NCI-H2081 (cell line): Measurements from ENCODE around the gene SLC13A3.

Experiments
- DNase-seq, 2 experiments: peaks; one replicate each; lab custom pipeline; 2025; lab: John Stamatoyannopoulos, UW

SLC13A3 gene

GRCh38 chr20:46652699-46653098 lies 1.4 kb upstream of the SLC13A3 start:
- no peak for DNase-seq

GRCh38 chr20:46650575-46651090 lies 626 bp downstream of the SLC13A3 start:
- DNase-seq = no peak

DNA sequence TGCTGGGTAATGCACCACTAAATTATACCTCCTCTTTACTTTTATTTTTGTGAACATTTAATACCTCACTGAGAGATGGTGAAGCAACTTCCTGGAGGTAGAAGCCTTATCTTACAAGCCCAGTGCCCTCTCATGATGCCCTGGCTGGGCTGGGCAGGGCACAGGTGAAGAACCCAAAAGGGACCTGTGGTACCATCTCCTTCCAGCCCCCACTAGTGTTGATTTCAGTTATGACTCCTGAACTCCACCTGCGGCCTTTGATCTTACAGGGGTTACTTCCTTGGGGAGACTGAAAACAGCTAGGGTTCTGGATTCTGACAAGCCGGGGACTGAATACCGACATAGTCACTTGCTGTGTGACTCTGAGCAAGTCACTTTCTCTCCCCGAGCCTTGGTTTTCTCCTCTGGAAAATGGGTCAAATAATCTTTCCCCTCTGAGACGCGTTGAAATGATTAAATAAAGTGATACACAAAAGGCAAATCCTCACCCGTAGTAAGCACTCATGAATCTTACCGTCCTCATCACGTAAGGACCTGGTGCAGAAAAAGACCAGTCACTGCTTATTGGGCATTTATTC lies 1.2 kb downstream of the SLC13A3 start:
- no peak for DNase-seq

DNA sequence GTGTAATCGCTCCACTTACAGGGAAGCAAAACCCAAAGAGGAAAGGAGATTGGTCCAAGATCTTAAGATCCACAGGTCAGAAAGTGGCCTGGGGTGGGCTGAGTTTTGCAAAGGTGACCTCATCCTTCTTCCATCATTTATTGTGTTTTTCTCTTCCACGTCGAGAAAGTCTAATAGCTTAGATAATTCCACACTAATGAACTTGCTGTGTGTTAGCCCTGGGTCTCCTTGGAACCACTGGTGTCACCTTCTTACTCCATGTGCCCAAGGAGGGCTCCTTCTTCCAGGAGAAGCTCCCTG lies 1.7 kb downstream of the SLC13A3 start:
- DNase-seq = no peak

DNA sequence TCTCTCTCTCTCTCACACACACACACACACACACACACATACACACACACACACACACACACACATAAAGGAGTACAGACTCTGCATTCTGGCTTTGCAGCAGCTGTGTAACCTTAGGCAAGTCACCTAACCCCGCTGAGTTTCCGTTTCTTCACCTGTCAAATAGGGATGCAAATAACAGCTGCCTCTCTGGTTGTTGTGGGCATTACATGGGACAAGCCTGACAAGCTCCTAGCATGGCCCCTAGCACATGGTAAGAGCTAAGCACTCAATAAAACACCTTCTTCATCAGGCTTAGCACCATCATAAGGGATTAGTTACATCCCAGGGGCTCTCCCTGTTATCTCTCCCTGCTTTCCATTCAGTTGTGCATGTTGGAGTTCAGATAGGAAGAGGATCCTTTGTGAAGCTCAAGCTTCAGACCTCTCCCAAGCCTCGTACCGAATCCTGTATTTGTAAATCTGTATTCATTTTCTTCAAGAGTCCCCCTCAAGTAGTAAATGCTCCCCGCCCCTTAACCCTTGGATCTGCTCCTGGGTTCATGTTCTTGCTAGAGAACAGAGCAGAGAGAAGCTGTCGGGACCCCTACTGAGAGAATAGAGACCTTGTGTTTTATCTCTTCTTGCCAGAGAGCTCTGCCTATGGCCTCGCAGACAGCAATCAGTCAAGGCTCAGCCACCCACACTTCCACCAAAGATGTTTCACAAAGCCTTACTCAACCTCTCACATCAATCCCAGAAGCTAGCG lies 2.2 kb downstream of the SLC13A3 start:
- no peak for DNase-seq

- no peak for DNase-seq
Observed at GRCh38 chr20:46647469-46647868, 3.8 kb downstream of the SLC13A3 start.

GRCh38 chr20:46646659-46647380 lies 4.4 kb downstream of the SLC13A3 start:
- DNase-seq = no peak

- DNase-seq = no peak
Observed at GRCh38 chr20:46646122-46646521, 5.1 kb downstream of the SLC13A3 start.

- DNase-seq = no peak
Observed at GRCh38 chr20:46644733-46645132, 6.5 kb downstream of the SLC13A3 start.

GRCh38 chr20:46644160-46644559 lies 7.1 kb downstream of the SLC13A3 start:
- no peak for DNase-seq

DNA sequence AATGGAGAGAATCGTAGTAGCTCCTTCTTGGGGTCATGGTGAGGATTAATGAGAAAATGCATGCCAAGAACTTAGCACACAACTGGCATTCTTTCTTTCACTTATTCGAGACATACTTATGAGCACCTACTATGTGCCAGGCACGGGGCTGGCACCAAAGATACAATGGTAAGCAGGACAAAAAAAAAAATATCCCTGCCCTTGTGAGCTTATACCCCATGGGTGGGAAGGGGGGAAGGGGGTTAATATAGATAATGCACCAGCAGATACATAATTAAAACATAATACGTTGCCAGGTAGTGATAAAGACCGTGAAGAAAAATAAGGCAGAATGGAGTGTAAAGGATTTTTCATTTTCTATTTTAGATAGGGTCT lies 8.3 kb downstream of the SLC13A3 start:
- no peak for DNase-seq

DNA sequence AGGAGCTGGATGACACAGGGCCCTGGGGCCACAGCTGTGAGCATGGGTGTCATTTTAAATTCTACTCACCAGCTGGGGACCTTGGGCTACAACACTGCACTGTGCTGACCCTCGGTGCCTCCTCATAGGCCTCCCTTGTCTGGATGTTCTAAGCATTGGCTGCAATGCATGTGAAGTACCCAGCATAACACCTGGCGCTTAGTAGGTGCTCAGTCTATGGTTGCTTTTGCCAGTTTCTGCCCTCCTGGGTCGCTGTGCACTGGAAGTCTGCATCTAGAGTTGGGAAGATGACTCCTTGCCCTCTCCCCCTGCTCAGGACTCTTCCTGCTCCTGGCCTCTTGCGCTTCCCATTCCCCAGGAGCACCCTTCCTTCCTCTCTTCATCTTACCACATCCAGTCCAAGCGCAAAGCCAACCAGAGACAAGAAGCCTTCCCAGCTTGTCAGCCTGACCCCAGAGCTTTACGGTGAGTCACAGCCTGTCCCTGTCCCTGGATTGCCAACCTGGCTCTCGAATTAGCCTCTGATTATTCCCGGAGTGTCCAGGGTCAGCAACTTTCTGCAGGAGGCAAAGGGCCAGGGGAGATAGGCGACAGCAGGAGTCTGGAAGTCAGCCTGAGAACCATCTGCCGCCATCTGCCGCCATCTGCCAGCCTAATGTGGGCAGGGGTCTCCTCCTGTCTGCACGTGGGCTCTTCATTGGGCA lies 8.8 kb downstream of the SLC13A3 start:
- DNase-seq = no peak

DNA sequence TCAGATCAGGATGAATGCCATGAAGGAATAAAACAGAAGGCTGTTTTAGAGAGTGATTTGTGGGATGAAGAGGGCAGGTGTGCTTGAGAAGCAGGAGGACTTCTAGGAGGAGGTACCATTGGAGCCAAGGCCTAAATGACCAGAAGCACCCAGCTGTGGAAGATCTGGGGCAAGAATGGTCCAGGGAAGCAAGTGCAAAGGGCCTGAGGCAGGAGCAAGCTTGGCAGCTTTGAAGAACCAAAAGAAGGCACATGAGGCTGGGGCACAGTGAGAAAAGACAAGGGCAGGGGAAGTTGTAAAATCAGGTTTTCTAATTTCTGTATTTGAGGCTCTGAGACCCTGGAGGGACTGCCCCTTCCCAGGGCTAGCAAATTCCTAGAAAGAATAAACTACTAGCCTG lies 9.8 kb downstream of the SLC13A3 start:
- no peak for DNase-seq

- DNase-seq = no peak
Observed at GRCh38 chr20:46640536-46641311, 10.5 kb downstream of the SLC13A3 start.

DNA sequence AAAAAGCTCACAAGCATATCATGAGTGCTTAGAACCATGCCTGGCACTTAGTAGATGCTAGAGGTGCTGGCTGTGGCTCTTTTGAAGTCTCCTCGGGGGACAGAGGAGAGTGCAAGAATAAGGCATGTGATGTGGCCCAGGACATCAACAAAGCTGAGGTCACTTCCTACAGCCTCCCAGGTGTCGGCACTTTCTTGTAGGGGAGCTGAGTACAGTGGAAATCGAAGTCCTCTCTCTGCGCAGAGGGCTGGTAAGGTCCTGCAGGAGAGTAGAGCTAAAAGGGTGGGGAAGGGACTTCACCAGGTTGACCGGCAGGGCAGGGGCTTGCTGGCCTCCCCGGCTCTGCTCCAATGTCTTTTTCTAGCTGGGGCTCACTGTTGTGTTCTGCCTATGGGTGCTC lies 11.2 kb downstream of the SLC13A3 start:
- DNase-seq = no peak

DNA sequence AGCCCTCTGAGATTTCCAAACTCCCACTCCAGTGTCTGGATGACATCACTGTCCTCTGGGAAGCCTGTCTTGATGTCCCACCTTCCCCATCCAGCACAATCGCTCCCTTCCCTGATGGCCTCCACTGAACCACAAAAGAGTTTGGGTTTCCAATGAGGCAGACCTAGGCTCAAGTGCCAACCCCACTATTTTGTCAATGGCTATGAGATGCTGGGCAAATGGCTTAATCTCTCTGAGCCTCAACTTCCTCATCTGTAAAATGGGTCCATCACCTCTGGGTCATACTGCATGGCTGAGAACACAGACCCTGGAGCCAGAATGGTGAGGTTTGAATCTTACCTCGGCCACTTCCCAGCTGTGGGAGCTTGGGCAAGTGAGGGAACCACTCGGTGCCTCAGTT lies 11.7 kb downstream of the SLC13A3 start:
- DNase-seq = no peak

DNA sequence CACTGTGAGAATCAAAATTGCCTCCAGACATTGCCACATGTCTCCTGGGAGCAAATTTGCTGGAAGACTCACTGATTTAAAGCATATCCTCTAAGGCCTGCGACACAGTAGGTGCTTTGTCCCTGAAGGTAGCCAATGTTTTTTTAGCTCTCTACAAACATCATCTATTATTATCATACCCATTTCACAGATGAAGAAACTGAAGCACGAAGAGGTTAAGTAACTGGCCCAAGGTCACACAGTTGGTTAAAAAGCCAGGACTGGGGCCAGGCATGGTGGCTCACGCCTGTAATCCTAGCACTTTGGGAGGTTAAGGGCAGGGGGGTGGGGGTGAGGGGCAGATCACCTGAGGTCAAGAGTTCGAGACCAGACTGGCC lies 12.4 kb downstream of the SLC13A3 start:
- DNase-seq = no peak

- DNase-seq = no peak
Observed at GRCh38 chr20:46638134-46638897, 12.9 kb downstream of the SLC13A3 start.

DNA sequence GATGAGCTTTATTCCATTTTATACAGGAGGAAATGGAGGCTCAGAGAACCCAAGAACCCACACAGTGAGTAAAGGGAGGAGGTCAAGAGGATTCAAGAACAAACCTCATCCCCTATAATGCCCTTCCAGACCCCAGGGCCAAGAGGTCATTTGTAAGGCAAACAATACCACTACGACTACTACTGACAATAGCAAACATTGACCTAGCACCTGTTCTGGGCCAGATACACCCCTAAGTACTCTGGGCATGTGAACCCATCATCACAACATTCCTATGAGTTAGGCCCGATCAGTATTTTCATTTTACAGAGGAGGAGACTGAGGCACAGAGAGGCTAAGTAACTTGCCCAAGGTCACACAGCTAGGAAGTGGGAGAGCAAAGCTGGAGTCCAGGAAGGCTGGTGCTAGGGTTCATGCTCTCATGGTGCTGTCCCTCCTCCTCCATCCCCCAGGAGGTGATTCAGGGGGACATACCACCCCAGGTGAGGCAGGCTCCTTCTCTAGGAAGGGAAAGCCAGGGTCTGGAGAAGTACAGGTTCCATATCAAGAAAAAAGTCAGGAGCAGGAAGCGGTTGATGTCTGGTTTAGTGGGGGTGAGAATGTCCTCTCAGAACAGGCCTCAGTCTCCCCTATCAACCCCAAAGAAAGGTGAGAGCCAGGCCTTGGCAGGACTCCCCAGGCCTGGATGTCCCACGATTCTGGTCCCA lies 13.7 kb downstream of the SLC13A3 start:
- no peak for DNase-seq

DNA sequence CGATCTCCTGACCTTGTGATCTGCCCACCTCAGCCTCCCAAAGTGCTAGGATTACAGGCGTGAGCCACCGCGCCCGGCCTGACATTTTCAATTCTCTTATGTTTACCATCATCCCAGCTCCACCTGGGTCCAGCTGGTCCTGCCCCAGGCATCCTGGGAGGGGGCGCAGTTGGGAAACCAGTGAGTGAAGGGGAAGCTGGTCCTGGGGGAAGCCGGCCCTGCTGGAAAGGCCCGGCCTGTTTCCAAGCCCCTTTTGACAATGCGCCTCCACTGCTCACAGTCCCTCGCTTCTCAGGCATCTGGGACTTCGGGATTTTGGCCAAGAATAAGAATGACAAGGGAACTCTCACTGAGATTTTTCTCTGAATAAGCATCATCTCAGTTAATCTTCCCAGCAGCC lies 14.2 kb downstream of the SLC13A3 start:
- DNase-seq = no peak

DNA sequence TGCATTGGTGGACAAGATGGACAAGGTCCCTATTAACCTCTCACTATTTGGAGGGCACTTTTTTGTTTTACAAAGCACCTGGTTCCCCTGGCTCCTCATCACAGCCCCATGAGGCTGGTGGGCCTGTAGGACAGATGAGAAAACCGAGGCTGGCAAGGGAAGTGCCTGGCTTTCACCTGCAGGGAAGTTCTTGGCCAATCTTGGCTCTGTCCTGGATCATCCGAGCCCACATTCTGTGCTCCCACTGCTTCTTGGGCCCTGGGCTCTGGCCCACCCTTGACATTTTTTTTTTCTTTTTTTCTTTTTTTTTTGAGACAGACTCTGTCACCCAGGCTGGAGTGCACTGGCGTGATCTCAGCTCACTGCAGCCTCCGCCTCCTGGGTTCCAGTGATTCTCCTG lies 14.7 kb downstream of the SLC13A3 start:
- DNase-seq = no peak
